Mesothelial cell of epicardium (in vitro differentiated cells): Measurements from ENCODE around the gene DEFB108B. TPM values are rescaled to one million over a fixed set of nuclear protein-coding genes. Genes with fewer than 3 reads are reported as not detected.
"Not testable (repeated sequence)": the region's sequence is repeated elsewhere in the genome, so short reads cannot be mapped to it uniquely, and the experiment has no call there.

Experiments used
- DNase-seq, 2 experiments: peaks; one replicate each; pipeline ENCODE4 v3.0.0; 2021; ENCODE audit warnings: low spot score in 2 of 2; ENCODE audit not compliant: unreplicated experiment in 2 of 2
- H3K27ac Mint-ChIP-seq: 2 replicates; pipeline ENCODE4 v1.8.0; 2021; ENCODE audit warnings: mixed read lengths
- H3K27me3 Mint-ChIP-seq: 2 replicates; pipeline ENCODE4 v1.8.0; 2021; ENCODE audit warnings: low read depth, mixed read lengths
- H3K36me3 Mint-ChIP-seq: 2 replicates; pipeline ENCODE4 v1.8.0; 2021; ENCODE audit warnings: mixed read lengths
- H3K4me1 Mint-ChIP-seq: 2 replicates; pipeline ENCODE4 v1.8.0; 2021; ENCODE audit warnings: mixed read lengths
- H3K4me3 Mint-ChIP-seq: 2 replicates; pipeline ENCODE4 v1.8.0; 2021; ENCODE audit warnings: mild to moderate bottlenecking, moderate library complexity, mixed read lengths
- H3K9me3 Mint-ChIP-seq: 2 replicates; pipeline ENCODE4 v1.8.0; 2021; ENCODE audit warnings: mixed read lengths
- total RNA-seq: library from RNA; stranded (reverse); gene quantifications from 3 replicates; pipeline ENCODE4 v1.2.1, GENCODE V29; 2021
- TF ChIP-seq, protein P1 (sequence below): fragments of 200-600 bp; sonication (generic); IDR thresholded peaks from one replicate; pipeline ENCODE4 v1.5.0; 2021; ENCODE audit warnings: antibody characterized with exemption; ENCODE audit not compliant: unreplicated experiment

DEFB108B gene
- total RNA-seq, 1 donor from 2014 or later = not detected

DNA sequence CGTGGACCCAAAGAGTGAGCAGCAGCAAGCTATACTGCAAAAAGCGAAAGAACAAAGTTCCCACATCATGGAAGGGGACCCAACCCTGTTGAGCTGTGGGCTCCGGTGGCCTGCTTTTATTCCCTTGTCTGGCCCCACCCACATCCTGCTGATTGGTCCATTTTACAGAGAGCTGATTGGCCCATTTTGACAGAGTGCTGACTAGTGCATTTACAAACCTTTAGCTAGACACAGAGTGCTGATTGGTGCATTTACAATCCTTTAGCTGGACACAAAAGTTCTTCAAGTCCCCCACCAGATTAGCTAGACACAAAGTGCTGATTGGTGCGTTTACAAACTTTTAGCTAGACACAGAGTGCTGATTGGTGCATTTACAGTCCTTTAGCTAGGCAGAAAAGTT is 10.4 kb downstream of the DEFB108B start:
- not testable (repeated sequence) for H3K4me1 Mint-ChIP-seq, DNase-seq, H3K27ac Mint-ChIP-seq, H3K27me3 Mint-ChIP-seq, H3K36me3 Mint-ChIP-seq, H3K4me3 Mint-ChIP-seq
- H3K9me3 Mint-ChIP-seq = peaks cover 18% of the 10 kb centered on the region

DNA sequence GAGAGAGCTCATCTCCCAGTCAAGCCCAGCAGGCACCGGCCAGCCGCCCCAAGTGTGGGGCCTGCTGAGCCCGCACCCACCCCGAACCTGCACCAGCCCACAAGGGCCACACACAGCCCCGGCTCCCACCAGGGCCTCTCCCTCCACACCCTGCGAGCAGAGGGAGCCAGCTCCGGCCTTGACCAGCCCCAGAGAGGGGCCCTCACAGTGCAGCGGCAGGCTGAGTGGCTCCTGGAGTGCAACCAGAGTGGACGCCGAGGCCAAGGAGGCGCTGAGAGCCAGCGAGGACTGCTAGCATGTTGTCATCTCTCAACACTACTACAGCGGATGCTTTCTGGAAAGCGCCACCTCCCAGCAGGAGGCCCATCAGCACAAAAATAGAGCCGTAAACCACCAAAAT is 10.9 kb downstream of the DEFB108B start:
- Mint-ChIP-seq H3K27me3 (no peaks in the 10 kb centered on the region), H3K27ac (no peak overlapping the region), H3K4me3 (no peak overlapping the region), H3K9me3 (peaks cover 21% of the 10 kb centered on the region), H3K36me3 (no peaks in the 10 kb centered on the region), H3K4me1 (peaks cover 4% of the 10 kb centered on the region)
- TF ChIP-seq, protein P1, sequence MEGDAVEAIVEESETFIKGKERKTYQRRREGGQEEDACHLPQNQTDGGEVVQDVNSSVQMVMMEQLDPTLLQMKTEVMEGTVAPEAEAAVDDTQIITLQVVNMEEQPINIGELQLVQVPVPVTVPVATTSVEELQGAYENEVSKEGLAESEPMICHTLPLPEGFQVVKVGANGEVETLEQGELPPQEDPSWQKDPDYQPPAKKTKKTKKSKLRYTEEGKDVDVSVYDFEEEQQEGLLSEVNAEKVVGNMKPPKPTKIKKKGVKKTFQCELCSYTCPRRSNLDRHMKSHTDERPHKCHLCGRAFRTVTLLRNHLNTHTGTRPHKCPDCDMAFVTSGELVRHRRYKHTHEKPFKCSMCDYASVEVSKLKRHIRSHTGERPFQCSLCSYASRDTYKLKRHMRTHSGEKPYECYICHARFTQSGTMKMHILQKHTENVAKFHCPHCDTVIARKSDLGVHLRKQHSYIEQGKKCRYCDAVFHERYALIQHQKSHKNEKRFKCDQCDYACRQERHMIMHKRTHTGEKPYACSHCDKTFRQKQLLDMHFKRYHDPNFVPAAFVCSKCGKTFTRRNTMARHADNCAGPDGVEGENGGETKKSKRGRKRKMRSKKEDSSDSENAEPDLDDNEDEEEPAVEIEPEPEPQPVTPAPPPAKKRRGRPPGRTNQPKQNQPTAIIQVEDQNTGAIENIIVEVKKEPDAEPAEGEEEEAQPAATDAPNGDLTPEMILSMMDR = no peak
- DNase-seq = no peak

DNA sequence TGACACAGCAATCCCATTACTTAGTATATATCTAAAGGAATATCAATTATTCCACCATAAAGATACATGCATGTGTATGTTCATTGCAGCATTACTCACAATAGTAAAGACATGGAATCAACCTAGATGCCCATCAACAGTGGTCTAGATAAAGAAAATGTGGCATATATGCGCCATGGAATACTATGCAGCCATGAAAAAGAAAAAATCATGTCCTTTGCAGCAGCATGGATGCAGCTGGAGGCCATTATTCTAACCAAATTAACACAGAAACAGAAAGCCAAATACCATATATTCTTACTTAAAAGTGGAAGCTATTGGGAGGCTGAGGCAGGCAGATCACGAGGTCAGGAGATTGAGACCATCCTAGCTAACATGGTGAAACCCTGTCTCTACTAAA is 20.9 kb downstream of the DEFB108B start:
- not testable (repeated sequence) for H3K4me1 Mint-ChIP-seq, H3K36me3 Mint-ChIP-seq, DNase-seq, H3K27ac Mint-ChIP-seq, H3K4me3 Mint-ChIP-seq, H3K27me3 Mint-ChIP-seq
- peaks cover 32% of the 10 kb centered on the region for H3K9me3 Mint-ChIP-seq

DNA sequence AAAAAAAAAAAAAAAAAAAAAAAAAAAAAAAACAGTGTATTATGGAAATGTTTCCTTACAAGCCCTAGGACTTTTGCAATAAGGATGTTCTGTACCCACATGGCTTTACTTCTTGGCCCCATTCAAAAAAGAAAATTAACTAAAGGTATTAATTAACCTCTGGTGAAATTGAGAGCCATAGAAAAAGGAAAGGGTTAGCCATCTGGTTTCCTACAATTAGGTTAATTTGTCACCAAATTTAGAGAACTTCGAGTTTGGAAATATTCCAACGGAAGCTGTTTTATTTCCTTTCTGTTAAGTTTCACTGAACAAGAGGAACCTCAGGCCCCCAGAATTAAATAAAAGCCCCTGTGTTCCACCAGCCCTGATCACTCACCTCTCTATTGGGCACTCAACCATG is 22.9 kb downstream of the DEFB108B start:
- peaks cover 20% of the 10 kb centered on the region for H3K9me3 Mint-ChIP-seq
- H3K36me3 Mint-ChIP-seq, H3K27me3 Mint-ChIP-seq, H3K27ac Mint-ChIP-seq, H3K4me1 Mint-ChIP-seq, DNase-seq, H3K4me3 Mint-ChIP-seq: not testable (repeated sequence)

DNA sequence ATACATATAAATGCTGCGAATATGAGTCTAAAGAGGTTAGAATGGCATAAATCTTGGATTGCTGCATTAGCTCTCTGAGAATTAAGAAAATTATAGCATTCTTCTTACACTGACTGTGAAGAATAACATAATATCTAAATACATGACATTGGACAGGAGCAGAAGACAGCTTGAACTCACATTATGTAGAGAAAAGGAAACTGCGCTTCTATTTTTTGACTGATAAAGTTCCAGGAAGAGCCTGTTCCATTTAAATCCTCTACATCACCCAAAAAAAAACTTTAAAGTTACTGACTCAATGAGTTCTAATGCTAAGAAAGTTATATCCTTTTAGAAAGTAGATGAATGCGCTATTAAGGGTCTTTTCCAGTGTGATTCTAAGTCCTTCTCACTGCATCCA is 27.8 kb downstream of the DEFB108B start:
- not testable (repeated sequence) for H3K9me3 Mint-ChIP-seq, H3K4me3 Mint-ChIP-seq, H3K27ac Mint-ChIP-seq, DNase-seq, H3K4me1 Mint-ChIP-seq, H3K27me3 Mint-ChIP-seq, H3K36me3 Mint-ChIP-seq

DNA sequence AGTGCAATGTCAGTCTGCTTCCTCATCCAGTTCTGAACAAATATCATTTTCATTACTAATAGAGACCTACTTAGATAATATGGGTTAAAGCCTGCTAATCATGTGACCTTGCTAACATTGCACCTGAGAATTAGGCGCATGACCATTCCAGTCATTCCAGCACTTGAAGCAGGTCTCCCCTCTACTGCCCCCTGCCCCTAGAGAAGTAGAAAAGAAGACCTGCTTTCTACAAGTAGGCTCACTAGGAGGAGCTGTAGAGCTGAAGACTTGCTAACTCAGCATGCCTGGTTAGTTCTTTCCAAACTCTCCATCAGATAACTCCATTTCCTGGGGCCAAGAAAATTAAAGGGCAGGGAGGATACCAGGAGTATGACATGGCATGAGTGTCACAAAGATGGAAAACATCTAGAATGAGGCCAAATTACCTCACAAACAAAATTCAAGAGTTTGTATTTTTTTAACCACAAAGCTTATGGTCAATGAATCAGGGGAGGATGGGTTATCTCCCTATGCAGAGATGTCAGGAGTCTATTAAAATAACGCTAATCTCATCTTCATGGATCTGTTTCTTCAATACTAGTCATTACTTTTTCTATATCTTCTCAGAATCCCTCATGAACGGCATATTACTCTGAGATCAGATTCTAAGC is 31.1 kb downstream of the DEFB108B start:
- not testable (repeated sequence) for H3K4me3 Mint-ChIP-seq, H3K27ac Mint-ChIP-seq, H3K27me3 Mint-ChIP-seq, H3K4me1 Mint-ChIP-seq, H3K36me3 Mint-ChIP-seq, DNase-seq
- peaks cover 11% of the 10 kb centered on the region for H3K9me3 Mint-ChIP-seq

DNA sequence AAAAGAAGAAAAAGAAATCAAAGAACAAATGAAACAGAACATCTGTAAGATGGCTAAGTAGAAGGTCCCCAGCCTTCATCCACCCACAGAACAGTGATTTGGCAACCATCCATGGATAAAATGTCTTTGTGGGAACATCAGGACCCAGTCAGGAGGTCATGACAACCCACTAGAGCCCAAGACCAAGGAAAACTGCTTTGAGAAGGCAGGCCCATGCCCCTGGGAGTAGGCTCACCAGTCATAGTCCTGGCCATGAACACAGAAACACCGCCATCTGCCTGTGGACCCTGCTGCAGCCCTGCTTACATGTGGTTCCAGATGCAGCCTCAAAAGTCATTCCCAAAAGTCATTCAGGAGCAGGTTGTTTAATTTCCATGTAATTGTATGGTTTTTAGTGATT is 34.2 kb downstream of the DEFB108B start:
- DNase-seq, H3K4me1 Mint-ChIP-seq, H3K27ac Mint-ChIP-seq, H3K4me3 Mint-ChIP-seq, H3K27me3 Mint-ChIP-seq: not testable (repeated sequence)
- Mint-ChIP-seq H3K36me3 (peaks cover 18% of the 10 kb centered on the region), H3K9me3 (peaks cover 19% of the 10 kb centered on the region)

DNA sequence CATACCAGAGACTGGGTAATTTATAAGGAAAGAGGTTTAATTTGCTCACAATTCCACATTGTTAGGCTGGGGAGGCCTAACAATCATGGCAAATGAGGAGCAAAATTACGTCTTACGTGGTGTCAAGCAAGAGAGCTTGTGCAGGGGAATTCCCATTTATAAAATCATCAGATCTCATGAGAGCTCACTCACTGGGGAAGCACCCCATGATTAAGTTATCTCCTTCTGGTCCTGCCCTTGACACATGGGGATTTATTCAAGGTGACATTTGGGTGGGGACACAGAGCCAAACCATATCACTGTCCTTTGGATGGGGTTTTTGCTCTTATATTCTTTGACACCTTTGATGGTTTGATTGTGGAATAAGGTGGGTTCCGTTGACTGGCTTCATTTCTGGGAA is 36.9 kb downstream of the DEFB108B start:
- not testable (repeated sequence) for H3K4me3 Mint-ChIP-seq, H3K27me3 Mint-ChIP-seq, H3K27ac Mint-ChIP-seq, DNase-seq, H3K4me1 Mint-ChIP-seq
- Mint-ChIP-seq H3K36me3 (peaks cover 18% of the 10 kb centered on the region), H3K9me3 (peaks cover 19% of the 10 kb centered on the region)

DNA sequence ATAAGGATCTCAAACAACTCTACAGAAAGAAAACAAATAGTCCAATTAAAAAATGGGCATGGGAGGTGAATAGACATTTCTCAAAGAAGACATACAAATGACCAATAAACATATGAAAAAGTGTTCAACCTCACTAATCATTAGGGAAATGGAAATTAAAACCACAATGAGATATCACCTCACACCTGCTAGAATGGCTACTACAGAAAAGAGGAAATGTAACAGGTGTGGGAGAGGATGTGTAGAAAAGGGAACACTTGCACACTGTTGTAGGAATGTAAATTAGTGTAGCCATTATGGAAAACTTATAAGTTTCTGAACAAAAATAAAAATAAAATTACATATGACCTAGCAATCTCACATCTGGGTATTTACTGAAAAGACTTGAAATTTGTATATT is 37.7 kb downstream of the DEFB108B start:
- peaks cover 19% of the 10 kb centered on the region for H3K9me3 Mint-ChIP-seq
- not testable (repeated sequence) for DNase-seq, H3K4me1 Mint-ChIP-seq, H3K27me3 Mint-ChIP-seq, H3K27ac Mint-ChIP-seq, H3K4me3 Mint-ChIP-seq
- peaks cover 21% of the 10 kb centered on the region for H3K36me3 Mint-ChIP-seq

DNA sequence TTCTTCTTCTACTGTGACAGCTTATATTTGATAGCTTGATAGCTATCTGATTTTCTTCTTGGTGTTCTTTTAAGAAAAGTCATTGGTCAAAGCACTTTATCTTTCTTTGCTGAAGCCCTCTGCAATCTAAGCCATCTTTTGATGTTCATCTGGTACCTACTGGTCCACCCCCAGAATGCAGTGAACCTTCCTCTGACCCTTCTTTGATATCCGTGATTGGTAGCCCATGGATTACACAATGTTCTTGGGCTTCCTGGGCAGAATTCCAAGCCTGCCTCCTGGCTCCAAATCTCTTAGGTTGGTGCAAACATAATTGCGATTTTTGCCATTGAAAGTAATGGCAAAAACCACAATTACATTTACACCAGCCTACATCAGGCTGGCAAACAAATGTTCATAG is 43.3 kb downstream of the DEFB108B start:
- H3K36me3 Mint-ChIP-seq = peaks cover 16% of the 10 kb centered on the region
- H3K27ac Mint-ChIP-seq, H3K9me3 Mint-ChIP-seq, H3K4me1 Mint-ChIP-seq, H3K27me3 Mint-ChIP-seq, DNase-seq, H3K4me3 Mint-ChIP-seq: not testable (repeated sequence)

DNA sequence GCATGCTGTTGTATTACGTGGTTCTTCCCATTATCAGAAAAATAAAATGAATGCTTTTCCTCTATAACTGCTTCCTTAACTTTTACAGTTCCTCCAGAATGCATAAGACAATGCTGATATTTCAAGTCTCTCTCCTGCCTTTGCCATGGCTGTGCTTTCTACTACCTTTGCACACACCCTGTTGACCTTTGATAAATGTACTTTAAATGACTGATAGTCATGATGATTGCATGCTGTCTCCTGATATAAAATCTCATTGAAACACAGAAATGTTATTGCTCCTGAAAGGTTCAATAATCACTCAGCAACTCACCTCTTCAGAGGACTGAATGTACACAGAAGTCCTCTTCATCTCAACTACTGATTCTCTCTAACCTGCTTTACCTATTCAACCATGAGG is 45.1 kb downstream of the DEFB108B start, which contains the start of gene DEFB131B:
Gene DEFB131B, plus strand, starts transcription at position 395 of the 400 bp plus-strand sequence. Its CDS starts 0 bp downstream, at position 395.
- H3K27ac Mint-ChIP-seq, H3K9me3 Mint-ChIP-seq, H3K27me3 Mint-ChIP-seq, DNase-seq, H3K4me1 Mint-ChIP-seq, H3K4me3 Mint-ChIP-seq: not testable (repeated sequence)
- H3K36me3 Mint-ChIP-seq = peaks cover 16% of the 10 kb centered on the region

DNA sequence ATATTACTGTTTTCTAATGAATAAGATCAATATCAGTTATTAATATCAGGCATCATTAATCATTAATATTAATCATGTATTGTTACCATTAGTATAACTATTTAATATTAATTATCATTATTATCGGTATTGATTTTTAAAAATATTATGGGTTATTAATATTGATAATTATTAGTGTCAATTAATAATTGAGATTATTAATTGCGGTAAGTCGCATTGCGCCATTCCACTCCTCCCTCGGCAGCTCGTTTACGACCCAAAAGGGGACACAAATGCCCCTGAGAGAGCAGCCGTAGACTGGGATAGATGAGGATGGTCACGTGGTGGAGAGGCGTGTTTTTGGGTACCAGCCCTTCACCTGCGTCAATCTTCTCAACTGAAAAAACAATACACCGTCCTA is 52.8 kb downstream of the DEFB108B start:
- peaks cover 16% of the 10 kb centered on the region for H3K9me3 Mint-ChIP-seq
- not testable (repeated sequence) for H3K4me3 Mint-ChIP-seq, H3K4me1 Mint-ChIP-seq, H3K27ac Mint-ChIP-seq, DNase-seq, H3K27me3 Mint-ChIP-seq
- H3K36me3 Mint-ChIP-seq = peaks cover 23% of the 10 kb centered on the region
